ENCODE measurements around the gene ADGRG1. TPM values are rescaled to one million over a fixed set of nuclear protein-coding genes. Genes with fewer than 3 reads are reported as not detected.

Gene ADGRG1
- total RNA-seq, 1 donor from 2014 or later = 97.7 TPM

DNA sequence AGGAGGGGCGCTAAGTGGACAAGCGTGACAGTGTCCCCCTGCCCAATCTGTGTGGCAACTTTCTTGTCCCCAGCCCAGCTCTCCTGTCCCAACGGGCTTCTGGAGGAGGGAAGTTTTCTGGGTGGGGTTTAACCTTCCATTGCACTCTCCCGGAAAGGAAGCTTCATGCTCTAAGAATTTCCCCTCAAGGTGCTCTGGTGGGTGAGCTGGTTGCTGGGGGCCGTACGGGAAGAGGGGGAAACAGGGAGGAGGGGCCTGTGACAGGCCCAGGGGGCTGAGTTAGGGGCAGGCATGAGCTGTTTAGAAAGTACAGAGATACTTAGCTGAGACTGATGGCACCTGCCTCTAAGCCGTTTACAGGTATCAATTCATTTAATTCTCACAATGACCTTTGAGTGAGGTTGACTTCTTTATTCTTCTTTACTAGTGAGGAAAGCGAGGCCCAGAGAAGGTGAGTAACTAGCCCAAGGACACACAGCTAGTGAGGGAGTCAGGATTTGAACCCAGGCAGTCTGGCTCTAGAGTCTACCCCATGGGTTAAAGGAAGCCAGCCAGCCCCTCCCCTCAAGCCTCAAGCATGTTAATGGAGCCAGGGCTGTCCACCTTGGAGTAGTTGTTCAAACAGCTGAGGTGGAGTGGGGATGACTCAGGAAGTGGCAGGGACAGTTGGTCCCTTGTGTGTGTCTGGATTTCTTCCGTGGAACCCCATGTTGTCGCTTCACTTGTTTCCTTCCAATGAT is 18.9 kb downstream of the ADGRG1 start:
- peaks cover 48% of the 10 kb centered on the region for H3K4me1 ChIP-seq
- H3K36me3 ChIP-seq = peaks cover 0 to 11% of the 10 kb centered on the region in 2 donors
- H3K4me3 ChIP-seq = no peak overlapping the region
- no peak for DNase-seq (ENCODE audit: extremely low spot score in 2 of 2)
- H3K27me3 ChIP-seq = no peaks in the 10 kb centered on the region
- H3K27ac ChIP-seq = peak overlapping the region; percentile 60
- TF ChIP-seq POLR2A (IDR thresholded peaks at IDR 0.05) (no peak), POLR2AphosphoS5 (IDR thresholded peaks at IDR 0.05; ENCODE audit: insufficient read depth in 1 of 2, low read depth in 1 of 2) (no peak)
- TF ChIP-seq, protein P1, sequence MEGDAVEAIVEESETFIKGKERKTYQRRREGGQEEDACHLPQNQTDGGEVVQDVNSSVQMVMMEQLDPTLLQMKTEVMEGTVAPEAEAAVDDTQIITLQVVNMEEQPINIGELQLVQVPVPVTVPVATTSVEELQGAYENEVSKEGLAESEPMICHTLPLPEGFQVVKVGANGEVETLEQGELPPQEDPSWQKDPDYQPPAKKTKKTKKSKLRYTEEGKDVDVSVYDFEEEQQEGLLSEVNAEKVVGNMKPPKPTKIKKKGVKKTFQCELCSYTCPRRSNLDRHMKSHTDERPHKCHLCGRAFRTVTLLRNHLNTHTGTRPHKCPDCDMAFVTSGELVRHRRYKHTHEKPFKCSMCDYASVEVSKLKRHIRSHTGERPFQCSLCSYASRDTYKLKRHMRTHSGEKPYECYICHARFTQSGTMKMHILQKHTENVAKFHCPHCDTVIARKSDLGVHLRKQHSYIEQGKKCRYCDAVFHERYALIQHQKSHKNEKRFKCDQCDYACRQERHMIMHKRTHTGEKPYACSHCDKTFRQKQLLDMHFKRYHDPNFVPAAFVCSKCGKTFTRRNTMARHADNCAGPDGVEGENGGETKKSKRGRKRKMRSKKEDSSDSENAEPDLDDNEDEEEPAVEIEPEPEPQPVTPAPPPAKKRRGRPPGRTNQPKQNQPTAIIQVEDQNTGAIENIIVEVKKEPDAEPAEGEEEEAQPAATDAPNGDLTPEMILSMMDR (IDR thresholded peaks at IDR 0.05) = no peak
- intact Hi-C loops (cut with DNase I) = loop anchor here (5.0 kb wide), 1 partner anchor 55 kb away; no protein-coding TSS in a partner anchor
- no peaks in the 10 kb centered on the region for H3K9me3 ChIP-seq

DNA sequence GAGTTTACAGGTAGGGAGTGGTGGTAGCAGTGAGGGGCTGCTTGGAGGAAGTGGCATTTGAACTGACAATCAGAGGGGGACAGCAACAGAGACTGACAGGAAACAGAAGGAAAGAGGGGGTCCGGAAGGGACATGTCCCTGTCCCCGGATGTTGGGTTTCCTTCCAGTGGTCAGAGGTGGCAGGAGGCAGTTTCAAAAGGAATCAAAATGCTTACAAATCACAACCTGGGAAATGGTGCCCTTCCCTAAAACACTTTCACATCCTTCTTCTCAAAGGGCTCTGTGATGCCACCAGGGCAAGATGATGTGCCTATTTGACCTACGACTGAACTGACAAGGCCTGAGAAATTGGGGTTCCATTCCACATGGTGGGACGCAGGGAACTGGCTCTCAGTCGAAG is 19.7 kb downstream of the ADGRG1 start:
- TF ChIP-seq POLR2A (IDR thresholded peaks at IDR 0.05) (no peak), POLR2AphosphoS5 (IDR thresholded peaks at IDR 0.05; ENCODE audit: insufficient read depth in 1 of 2, low read depth in 1 of 2) (no peak)
- TF ChIP-seq, protein P1 (IDR thresholded peaks at IDR 0.05) = no peak
- Histone ChIP-seq H3K9me3 (no peaks in the 10 kb centered on the region), H3K36me3 (peaks cover 0 to 11% of the 10 kb centered on the region in 2 donors), H3K27ac (peak overlapping the region; percentile 60), H3K4me1 (peaks cover 48% of the 10 kb centered on the region), H3K4me3 (no peak overlapping the region), H3K27me3 (no peaks in the 10 kb centered on the region)
- no peak for DNase-seq (ENCODE audit: extremely low spot score in 2 of 2)
- intact Hi-C loops (cut with DNase I) = loop anchor here (5.0 kb wide), 1 partner anchor 56 kb away; no protein-coding TSS in a partner anchor

DNA sequence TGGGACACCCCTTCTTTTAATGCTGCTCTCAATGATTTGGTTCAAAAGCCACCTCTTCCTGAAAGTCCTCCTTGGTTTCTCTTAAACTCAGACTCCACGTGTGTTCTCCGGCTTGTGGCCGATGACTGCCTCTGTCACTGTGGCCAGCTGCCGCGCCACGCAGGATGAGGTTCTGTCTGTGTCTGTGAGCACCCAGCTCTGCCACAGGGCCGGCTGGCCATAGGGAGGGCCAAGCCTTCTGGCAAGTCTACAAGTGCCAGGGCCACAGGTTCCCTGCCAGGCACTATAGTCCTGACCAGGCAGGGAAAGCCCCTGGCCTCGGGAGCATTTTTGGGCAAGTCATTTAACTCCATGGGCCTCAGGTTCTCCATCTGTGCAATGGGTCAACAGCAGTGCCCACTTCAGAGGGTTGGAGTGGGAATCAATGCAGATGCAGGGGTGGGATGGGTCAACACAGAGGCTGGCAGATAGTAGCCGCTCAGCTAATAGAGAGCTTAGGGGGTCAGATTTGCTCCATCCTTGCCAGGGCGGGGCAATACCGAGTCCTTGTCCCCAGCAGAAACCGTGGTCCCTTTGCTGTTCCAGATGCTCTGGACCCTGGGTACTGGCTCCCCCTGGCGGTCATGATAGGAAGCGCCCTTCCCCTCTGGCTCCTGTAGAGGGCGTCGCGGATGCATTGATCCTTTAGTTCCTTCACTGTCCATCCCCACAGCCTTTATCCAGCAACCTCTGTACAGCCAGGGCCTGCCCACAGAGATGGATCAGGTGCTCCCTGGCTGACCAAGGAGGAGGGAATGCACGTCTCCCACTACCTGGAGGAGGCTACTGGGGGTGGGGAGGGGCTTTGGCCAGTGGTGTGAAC is 20.4 kb downstream of the ADGRG1 start:
- no peak for DNase-seq (ENCODE audit: extremely low spot score in 2 of 2)
- H3K4me1 ChIP-seq = peaks cover 42% of the 10 kb centered on the region
- TF ChIP-seq, protein P1 (IDR thresholded peaks at IDR 0.05) = peak; percentile 94 to 99 (median 98)
- TF ChIP-seq POLR2AphosphoS5 (IDR thresholded peaks at IDR 0.05; ENCODE audit: insufficient read depth in 1 of 2, low read depth in 1 of 2) (peak in 1 of 2 donors; percentile 26), POLR2A (IDR thresholded peaks at IDR 0.05) (no peak)
- no peaks in the 10 kb centered on the region for H3K9me3 ChIP-seq
- H3K4me3 ChIP-seq = no peak overlapping the region
- H3K27ac ChIP-seq = no peak overlapping the region
- H3K27me3 ChIP-seq = no peaks in the 10 kb centered on the region
- intact Hi-C loops (cut with DNase I) = loop anchor here (5.0 kb wide), 1 partner anchor 57 kb away; no protein-coding TSS in a partner anchor
- peaks cover 0 to 11% of the 10 kb centered on the region in 2 donors for H3K36me3 ChIP-seq

DNA sequence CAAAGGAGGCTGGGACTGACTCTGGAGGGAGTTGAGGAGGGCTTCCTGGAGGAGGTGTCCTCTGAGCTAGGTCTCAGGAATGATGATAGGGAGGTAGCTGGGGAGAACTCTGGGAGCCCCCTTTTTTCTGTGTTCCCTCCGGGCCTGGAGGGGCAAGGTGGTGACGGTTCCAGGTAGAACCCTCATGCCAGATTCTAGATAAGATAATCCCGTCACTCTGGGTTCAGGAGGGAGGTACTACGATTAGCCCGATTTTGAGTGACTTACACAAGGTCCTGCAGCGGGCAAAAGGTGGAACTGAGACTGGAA is 21.0 kb downstream of the ADGRG1 start:
- intact Hi-C loops (cut with DNase I) = loop anchor here (5.0 kb wide), 1 partner anchor 57 kb away; no protein-coding TSS in a partner anchor
- Histone ChIP-seq H3K27me3 (no peaks in the 10 kb centered on the region), H3K27ac (no peak overlapping the region), H3K36me3 (peaks cover 0 to 11% of the 10 kb centered on the region in 2 donors), H3K4me3 (no peak overlapping the region), H3K9me3 (no peaks in the 10 kb centered on the region), H3K4me1 (peaks cover 37% of the 10 kb centered on the region)
- no peak for DNase-seq (ENCODE audit: extremely low spot score in 2 of 2)
- TF ChIP-seq, protein P1 (IDR thresholded peaks at IDR 0.05) = no peak

Data from vagina (tissue), 2 donors.